HepG2 (cell line): ENCODE data around the gene POU3F3. TPM values are rescaled to one million over a fixed set of nuclear protein-coding genes. Genes with fewer than 3 reads are reported as not detected.

Experiments
- ATAC-seq: fragments of 200-7000 bp; cut with Tn5 transposase; 3 replicates; pipeline ENCODE4 v1.9.1; 2020; ENCODE audit warnings: mild to moderate bottlenecking, moderate library complexity
- BruUV-seq: library from RNA; stranded (reverse); fragments of 400-500 nt; replicated peaks from 2 replicates; lab custom pipeline; 2021; lab: Mats Ljungman, UMichigan
- CTCF ChIA-PET: fragments of 300-600 bp; formaldehyde crosslinking; extraction: SDS; loops from one replicate; lab custom pipeline; 2021; ENCODE audit warnings: low total read pairs, inconsistent platforms, low intra/inter-chr PET ratio; lab: Yijun Ruan, JAX
- POLR2A ChIA-PET: fragments of 350-600 bp; sonication (Branson Sonifier 250); formaldehyde crosslinking; loops from one replicate; lab custom pipeline; 2020; ENCODE audit warnings: antibody characterized with exemption, inconsistent platforms; lab: Yijun Ruan, JAX
- DNase-seq: peaks from one replicate; pipeline ENCODE4 v3.0.0-alpha.2; 2015; ENCODE audit warnings: low spot score
- FAIRE-seq: peaks from 3 replicates; lab custom pipeline; 2011; peaks lifted over from hg19 to GRCh38; lab: Jason Lieb, UNC
- H2AFZ ChIP-seq: one replicate; pipeline ENCODE4 v1.6.1; 2011; ENCODE audit warnings: low read length, inconsistent platforms
- H3K27ac ChIP-seq: fragments of 300-600 bp; 3 replicates; pipeline ENCODE4 v1.8.0; 2011; ENCODE audit warnings: mixed run types, mild to moderate bottlenecking, mixed read lengths, low read length, inconsistent platforms; ENCODE audit not compliant: insufficient read depth; ENCODE audit errors: extremely low read length
- H3K27me3 ChIP-seq, 2 experiments: fragments of 200-600 bp in 1 of 2; 2 replicates in 1 of 2; 3 replicates in 1 of 2; pipeline versions ENCODE4 v1.6.0 to v1.8.0; 2011; ENCODE audit warnings: low read length in 2 of 2, mild to moderate bottlenecking in 2 of 2, moderate library complexity in 2 of 2, inconsistent platforms in 1 of 2; ENCODE audit not compliant: insufficient read depth in 2 of 2, control insufficient read depth in 1 of 2
- H3K36me3 ChIP-seq, 2 experiments: fragments of 200-600 bp in 1 of 2; replicated peaks in 1 of 2; 2 replicates in 1 of 2; 3 replicates in 1 of 2; pipeline versions ENCODE4 v1.5.1 to v1.8.0; 2011; ENCODE audit warnings: low read length in 2 of 2, inconsistent platforms in 1 of 2; ENCODE audit not compliant: insufficient read depth in 2 of 2, control insufficient read depth in 1 of 2
- H3K4me1 ChIP-seq: 2 replicates; pipeline ENCODE4 v1.5.1; 2012; ENCODE audit warnings: low read length, inconsistent platforms; ENCODE audit not compliant: insufficient read depth
- H3K4me2 ChIP-seq: 2 replicates; pipeline ENCODE4 v1.6.0; 2011; ENCODE audit warnings: low read depth, low read length, inconsistent platforms
- H3K4me3 ChIP-seq, 3 experiments: fragments of 200-600 bp in 1 of 3; sonication (generic), shearing (Covaris generic) in 1 of 3; replicated peaks in 1 of 3; 2 replicates each; pipeline ENCODE4 v1.5.1; 2011 to 2016; ENCODE audit warnings: low read length in 3 of 3, inconsistent platforms in 2 of 3, low read depth in 2 of 3, mild to moderate bottlenecking in 2 of 3, control low read depth in 1 of 3, mixed read lengths in 1 of 3; ENCODE audit not compliant: insufficient read depth in 1 of 3
- H3K79me2 ChIP-seq: one replicate; pipeline ENCODE4 v1.6.1; 2011; ENCODE audit warnings: low read length, inconsistent platforms; ENCODE audit not compliant: insufficient read depth
- H3K9ac ChIP-seq: 2 replicates; pipeline ENCODE4 v1.6.0; 2011; ENCODE audit warnings: mild to moderate bottlenecking, low read depth, low read length, inconsistent platforms; ENCODE audit not compliant: insufficient read depth
- H3K9me3 ChIP-seq: 2 replicates; pipeline ENCODE4 v1.5.1; 2012; ENCODE audit warnings: mild to moderate bottlenecking, low read length
- H4K20me1 ChIP-seq: 2 replicates; pipeline ENCODE4 v1.6.0; 2011; ENCODE audit warnings: inconsistent platforms, mild to moderate bottlenecking, low read length, moderate library complexity; ENCODE audit not compliant: insufficient read depth
- FIP1L1 ChIP-seq: fragments of 200-400 bp; formaldehyde crosslinking; IDR thresholded peaks from 2 replicates; pipeline ENCODE4 v1.6.1; 2018; ENCODE audit warnings: low read depth, mild to moderate bottlenecking, low read length, moderate library complexity, borderline replicate concordance; ENCODE audit not compliant: insufficient read depth
- FOXP1 ChIP-seq, 2 experiments: fragments of 450-650 bp in 1 of 2; IDR thresholded peaks; 2 replicates each; pipeline ENCODE4 v1.6.1; 2017 to 2018; ENCODE audit warnings: antibody characterized with exemption in 1 of 2
- GMEB1 ChIP-seq: sonication (generic); formaldehyde crosslinking; IDR thresholded peaks from 2 replicates; pipeline ENCODE4 v1.5.1; 2020; ENCODE audit warnings: missing genetic modification reagents, mild to moderate bottlenecking, borderline replicate concordance
- SRY ChIP-seq: sonication (generic); formaldehyde crosslinking; IDR thresholded peaks from 2 replicates; pipeline ENCODE4 v1.8.0; 2022; ENCODE audit warnings: mild to moderate bottlenecking, missing genetic modification reagents
- ZBTB7B ChIP-seq: sonication (generic); formaldehyde crosslinking; IDR thresholded peaks from 2 replicates; pipeline ENCODE4 v1.4.0; 2020; ENCODE audit warnings: missing genetic modification reagents
- ZNF143 ChIP-seq: sonication (generic); formaldehyde crosslinking; IDR thresholded peaks from 2 replicates; pipeline ENCODE4 v1.4.0; 2020; ENCODE audit warnings: missing genetic modification reagents
- ZSCAN30 ChIP-seq: sonication (generic); formaldehyde crosslinking; IDR thresholded peaks from 2 replicates; pipeline ENCODE4 v1.5.0; 2020; ENCODE audit warnings: mild to moderate bottlenecking, missing genetic modification reagents
- WGBS: methylation state at CpG from one replicate; pipeline ENCODE4 v1.1.6; 2017; ENCODE audit warnings: low lambda C conversion rate; 5-methylcytosine and 5-hydroxymethylcytosine counted together
- in situ Hi-C: cut with HindIII; loops from 2 replicates; pipeline ENCODE4 v1.10.0; 2017; ENCODE audit warnings: low pct_unique_long_range_greater_than_20kb; ENCODE audit not compliant: extremely low pct_ligation_motif_present
- intact Hi-C: fragments of 100-400 bp; cut with micrococcal nuclease; formaldehyde crosslinking; loops from one replicate; pipeline ENCODE4 v1.10.0; 2022; ENCODE audit not compliant: unreplicated experiment
- polyA plus RNA-seq, 8 experiments: library from polyadenylated mRNA; depleted of rRNA in 3 of 8; stranded (reverse) in 7 of 8; unstranded in 1 of 8; fragments of >200 nt; fragmentation: Illumina TruSeq in 4 of 8; extraction: Trizol in 4 of 8; gene quantifications; 2 replicates each; pipeline versions ENCODE4 v1.2.1 to v1.2.3, GENCODE V29; 2011 to 2016; ENCODE audit warnings: low read depth in 4 of 8, missing spikeins in 1 of 8, mixed read lengths in 1 of 8; ENCODE audit not compliant: insufficient read depth in 1 of 8
- total RNA-seq, 5 experiments: library from RNA; depleted of rRNA; stranded (reverse); fragments of >200 nt; fragmentation: Illumina TruSeq; extraction: Trizol; gene quantifications; 2 replicates each; pipeline ENCODE4 v1.2.3, GENCODE V29; 2016; ENCODE audit warnings: low read depth in 1 of 5
- TF ChIP-seq, protein P1 (sequence below): sonication (generic); formaldehyde crosslinking; IDR thresholded peaks from 2 replicates; pipeline ENCODE4 v1.4.0; 2020; ENCODE audit warnings: mild to moderate bottlenecking, missing genetic modification reagents
- TF ChIP-seq, protein P2 (sequence below): sonication (generic); formaldehyde crosslinking; IDR thresholded peaks from 2 replicates; pipeline ENCODE4 v1.4.0; 2020; ENCODE audit warnings: missing genetic modification reagents, borderline replicate concordance

POU3F3 gene
- total and polyA plus RNA-seq, 2 of the 13 experiments (the other 11 are each of a cell fraction or from before 2014, with no cell fraction given) = not detected

GRCh38 chr2:104875262-104875661 lies 21.3 kb downstream of the POU3F3 start:
- CTCF ChIA-PET = no interaction called here
- DNase-seq (no peak), ATAC-seq (no peak), FAIRE-seq (no peak)
- Histone ChIP-seq H3K9ac (no peak overlapping the region), H2AFZ (no peak overlapping the region), H3K9me3 (no peaks in the 10 kb centered on the region), H3K79me2 (no peaks in the 10 kb centered on the region), H3K4me1 (peaks cover 7% of the 10 kb centered on the region; the same call in 1 of the 2 replicates), H3K27me3 (peaks cover 9 to 58% of the 10 kb centered on the region in 2 experiments), H3K4me3 (no peak overlapping the region), H3K4me2 (no peak overlapping the region), H4K20me1 (no peaks in the 10 kb centered on the region), H3K36me3 (no peaks in the 10 kb centered on the region), H3K27ac (no peak overlapping the region)
- WGBS = 2% methylated on average over 1 of the region's 1 CpG
- no TSS peak for BruUV-seq
- TF ChIP-seq, protein P1, sequence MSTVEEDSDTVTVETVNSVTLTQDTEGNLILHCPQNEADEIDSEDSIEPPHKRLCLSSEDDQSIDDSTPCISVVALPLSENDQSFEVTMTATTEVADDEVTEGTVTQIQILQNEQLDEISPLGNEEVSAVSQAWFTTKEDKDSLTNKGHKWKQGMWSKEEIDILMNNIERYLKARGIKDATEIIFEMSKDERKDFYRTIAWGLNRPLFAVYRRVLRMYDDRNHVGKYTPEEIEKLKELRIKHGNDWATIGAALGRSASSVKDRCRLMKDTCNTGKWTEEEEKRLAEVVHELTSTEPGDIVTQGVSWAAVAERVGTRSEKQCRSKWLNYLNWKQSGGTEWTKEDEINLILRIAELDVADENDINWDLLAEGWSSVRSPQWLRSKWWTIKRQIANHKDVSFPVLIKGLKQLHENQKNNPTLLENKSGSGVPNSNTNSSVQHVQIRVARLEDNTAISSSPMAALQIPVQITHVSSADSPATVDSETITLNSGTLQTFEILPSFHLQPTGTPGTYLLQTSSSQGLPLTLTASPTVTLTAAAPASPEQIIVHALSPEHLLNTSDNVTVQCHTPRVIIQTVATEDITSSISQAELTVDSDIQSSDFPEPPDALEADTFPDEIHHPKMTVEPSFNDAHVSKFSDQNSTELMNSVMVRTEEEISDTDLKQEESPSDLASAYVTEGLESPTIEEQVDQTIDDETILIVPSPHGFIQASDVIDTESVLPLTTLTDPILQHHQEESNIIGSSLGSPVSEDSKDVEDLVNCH (CRISPR knock-in tag) = no peak
- no peak for TF ChIP-seq SRY
- intact Hi-C loops (no loop called here), in situ Hi-C loops (no loop called here)
- POLR2A ChIA-PET = no interaction called here

GRCh38 chr2:104876606-104877570 lies 23.0 kb downstream of the POU3F3 start:
- no peak overlapping the region for H3K4me3 ChIP-seq
- intact Hi-C loops (no loop called here), in situ Hi-C loops (no loop called here)
- ChIA-PET CTCF (no interaction called here), POLR2A (no interaction called here)
- no peak overlapping the region for H3K4me2 ChIP-seq
- no peaks in the 10 kb centered on the region for H3K9me3 ChIP-seq
- no peaks in the 10 kb centered on the region for H3K79me2 ChIP-seq
- peaks cover 7% of the 10 kb centered on the region; the same call in 1 of the 2 replicates for H3K4me1 ChIP-seq
- BruUV-seq = no TSS peak
- H2AFZ ChIP-seq = no peak overlapping the region
- WGBS = 32% methylated on average over 14 of the region's 14 CpGs
- FAIRE-seq (no peak), DNase-seq (no peak), ATAC-seq (no peak)
- H4K20me1 ChIP-seq = no peaks in the 10 kb centered on the region
- no peaks in the 10 kb centered on the region for H3K36me3 ChIP-seq
- no peak overlapping the region for H3K9ac ChIP-seq
- H3K27ac ChIP-seq = no peak overlapping the region
- peaks cover 4 to 42% of the 10 kb centered on the region in 2 experiments; a peak in 4 of 5 replicates for H3K27me3 ChIP-seq
- TF ChIP-seq, protein P2, sequence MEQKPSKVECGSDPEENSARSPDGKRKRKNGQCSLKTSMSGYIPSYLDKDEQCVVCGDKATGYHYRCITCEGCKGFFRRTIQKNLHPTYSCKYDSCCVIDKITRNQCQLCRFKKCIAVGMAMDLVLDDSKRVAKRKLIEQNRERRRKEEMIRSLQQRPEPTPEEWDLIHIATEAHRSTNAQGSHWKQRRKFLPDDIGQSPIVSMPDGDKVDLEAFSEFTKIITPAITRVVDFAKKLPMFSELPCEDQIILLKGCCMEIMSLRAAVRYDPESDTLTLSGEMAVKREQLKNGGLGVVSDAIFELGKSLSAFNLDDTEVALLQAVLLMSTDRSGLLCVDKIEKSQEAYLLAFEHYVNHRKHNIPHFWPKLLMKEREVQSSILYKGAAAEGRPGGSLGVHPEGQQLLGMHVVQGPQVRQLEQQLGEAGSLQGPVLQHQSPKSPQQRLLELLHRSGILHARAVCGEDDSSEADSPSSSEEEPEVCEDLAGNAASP = no peak
- TF ChIP-seq ZBTB7B (CRISPR knock-in tag) (no peak), FOXP1 (IDR thresholded peaks at IDR 0.05) (no peak), FOXP1 (CRISPR knock-in tag; IDR thresholded peaks at IDR 0.05) (no peak), FIP1L1 (no peak), ZSCAN30 (no peak), ZNF143 (CRISPR knock-in tag) (no peak), GMEB1 (CRISPR knock-in tag) (no peak)
